CD1c-positive myeloid dendritic cell (primary cell): ENCODE data around the gene ANXA9.

Source experiments
- DNase-seq: peaks from one replicate; pipeline ENCODE4 v3.0.0-alpha.2; 2016; ENCODE audit errors: extremely low spot score

ANXA9 gene

DNA sequence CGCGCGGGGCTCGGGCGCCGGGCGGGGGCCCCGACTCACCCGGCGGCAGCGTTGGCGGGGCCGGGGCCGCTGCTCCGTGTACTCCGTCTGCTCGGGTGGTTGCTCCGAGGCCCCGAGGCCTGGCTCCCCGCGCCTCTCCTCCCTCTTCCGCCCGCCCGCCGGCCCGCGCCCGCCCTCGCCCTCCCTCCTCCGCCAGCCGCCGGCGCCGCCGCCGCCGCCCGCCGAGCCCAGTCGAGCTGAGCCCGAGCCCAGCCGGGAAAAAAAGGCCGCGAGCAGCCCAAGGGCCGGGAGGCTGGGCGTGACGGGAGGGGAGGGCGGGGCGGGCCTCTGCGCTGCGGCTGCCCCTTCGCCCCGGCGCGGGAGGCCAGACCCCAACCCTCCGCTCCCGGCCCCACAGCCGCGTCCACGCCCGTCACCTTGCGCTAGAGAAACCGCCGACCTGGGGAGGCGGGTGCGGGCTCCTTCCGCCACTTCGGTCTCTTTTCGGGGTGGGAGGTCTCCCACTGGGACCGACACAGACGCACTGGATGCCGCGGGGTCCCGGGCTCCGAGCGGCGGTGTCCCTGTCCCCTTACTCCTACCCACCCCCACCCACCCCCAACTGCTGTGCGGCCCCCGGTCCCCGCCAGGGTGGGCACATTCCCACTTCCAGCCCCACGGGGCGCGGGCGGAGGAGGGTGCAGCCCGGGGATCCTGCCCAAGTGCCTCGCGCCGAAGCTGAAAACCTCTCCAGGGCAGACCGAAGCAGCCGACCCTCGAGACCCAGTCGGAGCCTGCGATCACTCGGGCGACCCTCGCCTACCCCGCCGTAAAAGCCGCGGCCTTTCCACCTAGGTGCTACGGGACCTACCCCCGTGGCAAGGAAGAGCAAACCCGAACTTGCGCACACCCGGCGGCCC is 7.3 kb upstream of the ANXA9 start, which contains the start of gene CERS2:
Gene CERS2, minus strand, starts transcription at position 256 of the 899 bp plus-strand sequence. CDS start 5,745 bp downstream, outside the sequence.
- DNase-seq: peak; percentile 77

DNA sequence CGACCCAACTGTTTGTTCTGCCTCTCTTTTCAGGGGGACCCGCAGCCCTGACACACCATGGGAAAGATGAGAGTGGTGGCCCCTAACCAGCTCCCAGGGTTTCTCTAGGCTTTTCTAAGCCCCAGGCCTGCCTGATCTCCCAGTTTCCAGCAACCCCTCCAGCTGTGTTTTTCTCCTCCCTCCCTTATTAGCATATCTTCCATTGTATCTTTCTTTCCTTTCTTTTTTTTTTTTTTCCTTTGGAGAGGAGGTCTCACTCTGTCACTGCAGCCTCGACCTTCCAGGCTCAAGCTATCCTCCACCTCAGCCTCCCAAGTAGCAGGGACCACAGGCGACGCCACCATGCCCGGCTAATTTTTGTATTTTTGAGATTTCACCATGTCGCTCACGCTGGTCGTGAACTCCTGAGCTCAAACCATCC is 5.7 kb upstream of the ANXA9 start:
- no peak for DNase-seq

DNA sequence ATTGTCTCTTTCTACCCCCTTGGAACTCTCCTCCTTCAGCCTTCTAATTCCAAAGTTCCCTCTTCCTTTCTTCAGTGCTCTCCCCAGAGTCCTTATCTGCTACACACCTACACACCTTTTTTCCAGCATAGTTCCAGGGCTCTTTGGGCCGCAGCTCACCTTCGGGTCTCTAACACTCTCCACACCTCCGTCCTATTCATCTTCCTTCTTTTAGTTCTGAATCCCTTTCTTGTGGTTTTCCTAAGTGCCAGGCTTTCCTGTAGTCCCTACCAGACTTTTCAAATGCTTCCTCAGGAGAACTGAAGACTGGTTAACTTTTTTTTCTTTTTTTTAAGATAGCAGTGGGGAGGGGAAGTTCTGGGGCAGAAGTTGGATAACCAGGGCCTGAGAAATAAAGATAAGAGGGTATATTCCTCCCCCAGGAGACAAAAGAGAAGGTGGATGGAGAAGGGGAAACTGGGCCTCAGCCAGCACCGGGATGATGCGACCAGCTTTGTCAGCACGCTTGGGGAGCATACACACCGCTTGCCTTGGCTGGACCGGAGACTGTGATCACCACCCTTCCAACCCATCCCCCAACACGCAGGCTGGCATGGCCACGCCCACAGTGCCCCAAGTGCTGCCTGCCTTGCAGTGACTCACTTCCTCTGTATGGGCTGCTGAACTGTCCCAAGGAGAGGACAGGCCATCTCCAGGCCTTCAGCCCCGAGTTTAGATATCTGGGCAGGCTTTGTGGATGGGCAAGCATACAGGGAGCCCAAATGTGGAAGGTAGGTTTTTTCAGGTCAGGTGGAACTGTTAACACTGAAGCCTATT is 5.0 kb upstream of the ANXA9 start:
- peak; percentile 86 for DNase-seq

DNA sequence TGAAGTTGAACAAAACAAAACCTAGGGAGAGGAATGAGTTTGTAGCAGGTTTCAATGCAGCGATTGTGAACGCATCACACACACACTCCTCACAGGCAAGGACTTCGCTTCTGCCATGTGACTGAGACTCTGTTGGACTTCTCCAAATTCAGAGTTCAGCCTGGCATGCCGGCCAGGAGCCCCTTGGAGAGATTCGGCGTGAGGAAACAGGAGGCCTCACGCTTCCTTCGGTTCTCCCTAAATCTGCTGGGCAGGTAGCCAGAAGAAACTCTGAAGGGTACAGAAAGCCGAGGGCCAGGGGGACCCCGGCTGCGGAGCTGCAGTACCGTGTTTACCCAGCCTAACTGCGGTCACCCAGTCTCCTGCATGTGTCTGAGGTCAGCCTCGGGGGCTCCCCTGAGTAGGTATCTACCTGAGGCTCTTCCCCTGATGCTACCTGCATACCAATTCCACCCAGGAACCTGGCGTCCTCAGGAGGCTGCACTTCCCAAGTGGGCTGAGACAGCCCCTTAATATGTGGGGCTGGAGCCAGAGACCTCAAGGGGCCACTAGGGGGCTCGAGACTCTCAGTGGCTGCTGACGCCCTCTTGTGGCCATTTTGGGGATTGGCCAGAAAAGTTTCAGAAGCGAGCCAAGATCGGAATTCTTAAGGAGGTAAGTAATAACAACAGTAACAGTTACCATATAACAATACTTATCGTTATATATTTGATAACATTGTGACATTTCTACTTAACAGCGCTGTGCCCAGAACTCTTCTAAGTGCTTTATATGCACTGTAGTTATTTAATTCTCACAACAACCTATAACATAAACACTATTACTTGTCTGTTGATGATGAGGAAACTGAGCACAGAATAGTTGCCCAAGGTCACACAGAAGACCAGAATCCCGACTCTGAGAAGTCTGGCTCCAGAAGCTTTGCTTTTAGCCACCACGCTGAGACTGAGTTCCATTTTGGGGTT is 2.7 kb upstream of the ANXA9 start:
- DNase-seq: peak; percentile 97

DNA sequence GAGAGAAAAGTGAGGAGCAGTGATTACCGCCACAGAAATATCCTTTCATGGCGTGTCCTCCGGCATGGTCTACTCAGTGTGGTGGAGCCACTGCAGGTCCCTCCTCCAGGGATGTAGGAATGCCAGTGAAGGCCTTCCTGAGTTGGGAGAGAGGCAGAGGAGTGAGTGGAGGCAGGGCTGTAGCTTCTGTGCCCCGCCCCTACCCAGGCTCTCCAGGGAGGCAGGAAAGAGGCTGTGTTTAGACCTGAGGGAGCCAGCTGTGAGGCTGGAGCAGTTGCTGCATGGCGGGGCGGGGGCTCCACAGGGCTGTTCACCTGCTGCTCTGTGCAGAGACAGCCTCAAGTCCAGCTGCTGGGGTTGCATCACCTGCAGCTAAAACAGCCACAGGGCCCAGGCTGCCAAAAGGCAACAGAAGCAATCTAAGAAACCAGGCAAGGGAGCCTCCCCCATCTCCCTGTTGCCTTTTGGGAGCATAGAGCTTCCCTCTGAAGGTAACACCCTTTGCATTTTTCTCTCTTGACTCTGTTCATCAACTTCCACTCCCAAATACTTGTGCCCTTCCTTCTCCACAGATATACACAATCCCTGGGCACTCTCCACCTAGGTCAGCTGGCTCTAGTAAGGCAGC is 801 bp upstream of the ANXA9 start:
- DNase-seq: no peak

DNA sequence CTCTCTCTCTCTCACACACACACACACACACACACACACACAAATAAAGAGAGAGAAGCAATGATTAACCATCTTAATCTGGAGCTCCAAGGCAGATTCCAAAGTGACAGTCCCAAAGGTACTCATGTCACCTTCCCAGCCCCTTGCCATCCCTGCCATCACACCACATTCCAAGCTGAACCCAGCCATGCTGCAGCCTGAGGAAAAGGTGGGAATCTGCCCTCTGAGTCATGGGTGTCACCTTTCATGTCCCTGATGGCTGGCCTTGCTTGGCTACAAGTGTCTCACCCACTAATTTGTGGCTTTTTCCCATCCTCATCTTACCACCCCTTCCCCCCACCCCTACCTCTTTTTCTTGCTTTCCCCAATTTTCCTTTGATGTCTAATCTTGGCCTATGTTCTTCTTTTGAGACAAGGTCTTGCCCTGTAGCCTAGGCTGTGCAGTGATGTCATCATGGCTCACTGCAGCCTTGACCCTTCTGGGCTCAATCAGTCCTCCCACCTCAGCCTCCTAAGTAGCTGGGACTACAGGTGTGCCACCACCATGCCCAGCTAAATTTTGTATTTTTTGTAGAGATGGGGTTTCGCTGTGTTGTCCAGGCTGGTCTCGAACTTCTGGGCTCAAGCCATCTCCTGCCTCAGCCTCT is 3.2 kb downstream of the ANXA9 start:
- no peak for DNase-seq

DNA sequence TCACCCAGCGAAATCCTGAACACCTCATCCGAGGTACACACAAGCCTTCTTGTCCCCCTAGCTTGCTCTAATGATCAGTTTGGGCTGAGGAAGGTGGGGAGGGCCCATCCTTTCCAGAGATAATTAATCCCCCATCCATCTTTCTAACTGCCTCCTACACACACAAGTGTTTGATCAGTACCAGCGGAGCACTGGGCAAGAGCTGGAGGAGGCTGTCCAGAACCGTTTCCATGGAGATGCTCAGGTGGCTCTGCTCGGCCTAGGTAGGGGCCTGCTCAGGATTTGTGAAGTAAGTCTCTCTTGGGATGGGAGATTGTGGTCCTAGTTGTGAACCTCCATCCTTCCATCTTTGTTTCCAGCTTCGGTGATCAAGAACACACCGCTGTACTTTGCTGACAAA is 5.8 kb downstream of the ANXA9 start:
- DNase-seq: no peak

DNA sequence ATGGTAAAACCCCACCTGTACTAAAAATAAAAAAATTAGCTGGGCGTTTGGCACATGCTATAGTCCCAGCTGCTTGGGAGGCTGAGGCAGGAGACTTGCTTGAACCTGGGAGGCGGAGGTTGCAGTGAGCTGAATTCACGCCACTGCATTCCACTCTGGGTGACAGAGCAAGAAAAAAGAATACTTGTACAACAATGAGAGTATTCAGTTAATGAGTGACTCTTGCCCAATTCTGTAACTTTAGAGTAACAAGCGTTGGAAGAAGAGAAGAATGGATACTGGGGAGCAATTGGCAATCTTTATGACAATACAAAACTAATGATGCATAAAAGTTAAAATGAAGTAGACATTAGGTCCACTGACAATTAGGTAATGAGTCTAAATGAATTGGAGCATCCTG is 10.5 kb downstream of the ANXA9 start:
- DNase-seq: no peak

DNA sequence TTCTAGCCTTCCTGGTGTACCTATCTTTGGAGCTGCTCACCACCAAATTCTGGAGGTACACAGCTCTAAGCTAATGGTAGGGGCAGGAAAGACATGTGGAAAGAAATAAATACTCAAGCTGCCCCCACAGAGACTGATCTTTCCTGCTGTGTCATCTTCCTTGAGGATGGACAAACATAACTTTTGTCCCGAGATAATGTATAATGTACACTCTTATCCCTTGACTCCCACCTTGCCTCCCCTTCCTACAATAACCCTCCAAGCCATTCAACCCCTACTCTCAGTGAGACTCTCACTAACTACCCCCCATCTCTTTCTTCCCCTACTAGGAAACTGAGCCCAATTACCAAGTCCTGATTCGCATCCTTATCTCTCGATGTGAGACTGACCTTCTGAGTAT is 12.2 kb downstream of the ANXA9 start:
- no peak for DNase-seq

DNA sequence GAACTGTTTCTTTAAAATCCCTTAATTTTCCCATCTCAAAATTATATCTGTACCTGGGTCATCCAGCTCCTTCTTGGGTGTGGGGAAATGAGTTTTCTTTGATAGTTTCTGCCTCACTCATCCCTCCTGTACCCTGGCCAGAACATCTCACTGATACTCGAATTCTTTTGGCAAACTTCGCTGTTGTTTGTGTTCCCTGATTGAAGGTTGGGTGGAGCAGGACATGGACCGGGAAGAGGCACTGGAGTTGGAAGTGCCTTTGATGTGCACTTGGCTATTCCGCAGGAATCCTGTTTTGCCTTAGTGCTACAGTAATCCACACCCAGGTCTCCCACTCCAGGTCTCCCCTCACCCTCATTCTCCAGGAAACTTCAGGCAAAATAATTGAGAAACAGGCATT is 13.4 kb downstream of the ANXA9 start:
- DNase-seq: no peak

DNA sequence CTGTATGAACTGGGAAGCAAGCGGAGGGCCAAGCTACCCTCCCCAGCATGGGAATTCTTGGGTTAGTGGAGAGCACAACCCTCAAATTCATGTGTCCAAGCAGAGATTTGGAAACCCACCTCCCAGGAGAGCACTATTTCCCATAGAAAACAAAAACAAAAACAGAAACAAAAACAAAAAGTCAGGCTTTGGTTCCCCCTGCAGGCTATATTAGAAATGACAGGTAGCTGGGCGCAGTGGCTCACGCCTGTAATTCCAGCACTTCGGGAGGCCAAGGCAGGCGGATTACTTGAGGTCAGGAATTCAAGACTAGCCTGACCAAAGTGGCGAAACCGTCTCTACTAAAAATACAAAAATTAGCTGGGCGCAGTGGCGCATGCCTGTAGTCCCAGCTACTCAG is 13.8 kb downstream of the ANXA9 start:
- DNase-seq: peak; percentile 58

DNA sequence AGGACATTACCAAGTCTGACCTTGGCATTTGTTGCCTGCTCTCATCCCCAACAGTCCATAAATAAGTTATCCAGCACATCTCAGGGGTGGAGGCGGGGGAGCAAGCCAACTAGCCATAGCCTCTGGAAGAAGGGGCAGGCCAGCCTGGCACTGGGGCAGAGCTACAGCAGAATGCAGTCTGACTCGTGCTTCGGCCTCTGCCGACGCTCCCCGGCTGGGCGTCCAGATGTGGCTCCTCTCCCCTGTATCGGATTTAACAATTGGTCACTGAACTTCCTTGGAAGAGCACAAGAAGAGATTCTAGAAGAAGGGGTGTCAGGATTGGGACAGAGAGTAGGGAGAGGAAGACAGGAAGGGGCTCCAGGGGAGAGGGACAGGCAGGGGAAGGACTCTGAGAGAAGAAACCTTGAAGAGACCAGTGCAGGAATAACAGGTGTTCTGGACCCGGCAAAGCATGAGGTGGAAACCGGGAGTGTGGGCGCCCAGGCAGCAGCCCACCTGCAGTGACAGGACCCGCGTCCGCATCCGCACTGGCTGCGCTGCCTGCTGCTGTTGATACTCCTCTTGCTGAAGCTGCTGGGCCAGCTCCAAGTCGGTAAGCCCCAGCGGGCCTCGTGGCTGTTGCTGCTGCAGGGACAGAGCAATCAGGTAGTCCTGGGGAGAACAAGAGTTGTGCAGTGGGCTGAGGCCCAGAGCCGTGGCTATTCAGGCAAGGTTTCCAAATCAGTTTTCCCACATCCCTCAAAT is 15.2 kb downstream of the ANXA9 start:
- DNase-seq: no peak

DNA sequence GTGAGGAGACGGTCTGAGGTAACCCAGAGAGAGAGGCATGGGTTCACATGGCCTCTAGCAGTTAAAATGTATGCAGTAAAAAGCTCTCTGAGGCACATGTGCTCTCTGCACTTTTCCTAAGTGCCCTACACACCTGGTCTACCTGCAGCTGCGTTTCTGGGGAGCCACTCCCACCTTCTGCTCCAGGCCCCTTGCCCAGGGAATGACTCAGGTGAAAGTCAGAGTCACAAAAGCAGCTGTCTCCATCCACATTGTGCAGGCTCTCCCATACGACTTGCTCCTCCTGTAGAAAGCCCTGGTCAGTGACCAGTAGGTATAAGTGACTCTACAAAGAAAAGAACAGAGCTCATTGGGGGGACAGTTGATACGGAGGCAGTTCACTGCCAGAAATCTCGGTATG is 15.9 kb downstream of the ANXA9 start:
- DNase-seq: no peak

DNA sequence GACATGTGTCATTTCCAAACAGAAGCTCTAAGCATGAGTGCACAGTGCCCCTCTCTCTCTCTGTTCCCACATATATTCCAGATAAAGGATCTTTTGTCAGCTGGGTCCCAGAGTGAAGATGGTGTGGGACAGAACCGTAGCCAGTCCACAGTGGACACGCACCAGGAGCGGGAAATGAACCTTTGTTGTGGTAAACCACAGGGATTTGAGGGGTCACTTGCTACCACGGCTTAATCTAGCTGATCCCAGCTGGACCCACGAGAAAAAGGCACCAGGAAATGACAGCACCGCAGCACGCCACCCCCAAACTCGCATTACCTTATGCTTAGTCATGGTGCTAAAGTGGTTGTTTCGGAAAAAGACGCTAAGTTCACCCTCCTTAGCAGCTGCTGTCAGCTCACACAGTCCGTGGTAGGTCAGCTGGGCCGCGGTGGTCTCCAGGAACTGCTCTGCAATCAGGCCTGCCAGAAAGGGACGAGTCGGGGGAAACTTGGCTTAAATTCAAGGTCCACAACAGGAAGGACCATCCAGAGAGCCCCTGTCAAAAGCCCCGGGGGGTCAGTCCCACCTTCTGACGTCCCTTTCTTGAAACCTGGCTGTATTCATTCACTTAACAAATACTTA is 17.1 kb downstream of the ANXA9 start:
- DNase-seq: peak; percentile 64

DNA sequence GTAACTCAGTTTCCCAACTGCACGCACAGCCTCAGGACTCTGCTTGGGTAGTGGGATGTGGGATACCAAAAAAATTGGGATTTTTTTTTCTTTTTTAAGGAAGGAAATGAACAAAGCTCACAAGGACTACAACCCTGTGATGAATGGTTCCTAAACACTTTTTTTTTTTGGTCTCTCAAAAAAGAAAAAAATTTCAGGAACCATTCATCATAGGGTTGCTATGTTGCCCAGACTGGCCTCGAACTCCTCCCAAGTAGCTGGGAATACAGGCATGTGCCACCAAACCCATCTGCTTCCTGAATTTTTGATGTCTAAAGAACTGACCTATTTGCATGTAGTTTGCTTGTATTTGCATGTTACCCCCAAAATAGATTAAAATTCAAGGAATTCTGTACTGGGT is 17.8 kb downstream of the ANXA9 start:
- DNase-seq: peak; percentile 24

DNA sequence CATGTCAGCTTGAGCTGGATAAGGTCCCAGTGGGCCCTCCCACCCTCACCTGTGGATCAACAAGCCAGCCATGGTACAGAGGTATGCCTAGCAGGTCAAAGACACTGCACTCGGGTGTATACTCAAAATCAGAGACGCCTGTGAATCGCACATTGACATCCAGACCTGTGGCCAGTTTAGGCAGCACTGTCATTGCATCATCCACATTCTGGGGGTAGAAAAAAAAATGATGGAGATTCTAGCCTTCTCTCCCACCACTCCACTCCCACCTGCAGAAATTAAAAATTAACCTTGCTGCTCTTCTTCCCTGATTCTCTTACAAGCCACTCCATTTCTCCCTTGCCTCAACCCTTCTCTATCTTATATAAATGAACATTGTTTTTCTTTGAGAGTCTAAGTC is 18.3 kb downstream of the ANXA9 start:
- no peak for DNase-seq

DNA sequence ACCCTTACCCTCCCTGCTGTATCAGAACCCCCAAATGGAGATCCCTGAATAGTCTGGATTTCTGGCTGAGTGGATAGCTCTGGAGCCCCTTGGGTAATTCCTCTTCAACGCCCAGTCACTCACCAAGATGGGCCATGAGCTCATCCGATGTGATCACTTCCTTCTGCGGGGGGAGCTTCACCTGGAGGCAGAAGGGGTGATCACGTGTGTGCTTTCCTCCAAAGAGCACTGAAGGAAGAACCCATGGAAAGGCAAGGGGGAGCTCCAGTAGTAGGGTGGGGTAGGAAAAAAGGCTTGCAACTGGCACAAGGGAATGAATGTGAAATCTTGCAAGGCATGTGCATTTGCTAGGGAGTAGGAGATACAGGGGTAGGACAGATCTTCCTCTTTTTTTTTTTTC is 19.5 kb downstream of the ANXA9 start:
- DNase-seq: peak; percentile 77

DNA sequence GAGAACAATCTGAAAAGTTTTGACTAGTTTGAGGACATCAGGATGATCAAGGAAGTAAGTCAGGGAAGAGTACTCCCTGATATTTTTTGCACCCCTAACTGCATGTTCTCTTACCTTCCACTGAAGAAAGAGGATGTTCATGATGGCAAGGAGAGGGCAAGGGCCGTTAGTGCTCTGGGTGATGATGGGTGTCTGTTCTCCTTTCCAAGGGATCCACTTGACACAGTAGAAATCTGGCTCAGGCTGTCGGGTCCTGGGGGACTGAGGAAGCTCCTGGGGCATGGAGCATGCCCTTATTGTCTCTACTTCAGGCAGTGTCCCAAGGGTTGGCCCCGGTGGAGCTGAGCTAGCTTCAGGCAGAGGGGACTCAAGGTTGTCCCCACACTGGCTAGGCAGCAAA is 20.0 kb downstream of the ANXA9 start:
- peak; percentile 67 for DNase-seq

DNA sequence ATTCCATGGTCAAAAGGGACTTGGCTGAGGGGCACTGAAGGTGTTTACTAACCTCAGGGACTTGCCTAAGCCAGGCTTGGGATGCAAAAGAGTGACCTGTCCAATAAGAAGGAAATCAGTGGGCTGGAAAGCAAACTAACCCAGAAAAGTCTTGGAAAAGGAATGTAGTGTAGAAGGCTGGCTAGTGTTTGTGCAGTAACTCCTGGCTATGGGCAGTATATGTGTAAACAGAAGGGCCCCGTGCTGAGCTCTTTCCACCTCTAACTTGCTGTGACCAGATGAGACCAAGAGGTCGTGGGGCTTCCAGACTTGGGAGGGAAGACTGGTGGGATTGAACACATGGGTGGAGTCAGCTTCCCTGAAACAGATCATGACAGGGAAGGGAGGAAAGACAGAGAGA is 20.5 kb downstream of the ANXA9 start:
- no peak for DNase-seq
